GM19463 (cell line): ENCODE results near the gene SVOPL.

ENCODE experiments used
- ATAC-seq: cut with Tn5 transposase; IDR thresholded peaks from one replicate; pipeline ENCODE4 v1.9.1; 2021; ENCODE audit warnings: mild to moderate bottlenecking, moderate library complexity; ENCODE audit not compliant: unreplicated experiment

Gene SVOPL

GRCh38 chr7:138610671-138611170 lies 90.4 kb downstream of the SVOPL start:
- ATAC-seq, result no peak

- no peak for ATAC-seq
Measured at GRCh38 chr7:138608275-138608674, 92.9 kb downstream of the SVOPL start.

GRCh38 chr7:138607216-138608126 lies 93.7 kb downstream of the SVOPL start:
- no peak for ATAC-seq

- no peak for ATAC-seq
Measured at GRCh38 chr7:138606236-138606635, 94.9 kb downstream of the SVOPL start.

- no peak for ATAC-seq
Measured at GRCh38 chr7:138603549-138604318, 97.4 kb downstream of the SVOPL start.

GRCh38 chr7:138602451-138602850 lies 98.7 kb downstream of the SVOPL start:
- no peak for ATAC-seq

GRCh38 chr7:138595454-138595853 lies 105.7 kb downstream of the SVOPL start:
- ATAC-seq, result no peak

- ATAC-seq, result no peak
Measured at GRCh38 chr7:138590154-138590553, 111.0 kb downstream of the SVOPL start.

GRCh38 chr7:138588986-138589385 lies 112.2 kb downstream of the SVOPL start:
- ATAC-seq, result no peak

GRCh38 chr7:138587485-138587884 lies 113.7 kb downstream of the SVOPL start:
- no peak for ATAC-seq

- no peak for ATAC-seq
Measured at GRCh38 chr7:138585283-138585993, 115.7 kb downstream of the SVOPL start.

GRCh38 chr7:138584696-138585095 lies 116.5 kb downstream of the SVOPL start:
- no peak for ATAC-seq

- ATAC-seq, result no peak
Measured at GRCh38 chr7:138584283-138584682, 116.9 kb downstream of the SVOPL start.

- peak; percentile 71 for ATAC-seq
Measured at GRCh38 chr7:138581065-138581464, 120.1 kb downstream of the SVOPL start.

GRCh38 chr7:138579671-138580070 lies 121.5 kb downstream of the SVOPL start:
- ATAC-seq, result no peak

GRCh38 chr7:138579136-138579535 lies 122.0 kb downstream of the SVOPL start:
- no peak for ATAC-seq

GRCh38 chr7:138575897-138576428 lies 125.2 kb downstream of the SVOPL start:
- ATAC-seq, result no peak

- no peak for ATAC-seq
Measured at GRCh38 chr7:138573741-138574140, 127.4 kb downstream of the SVOPL start.

GRCh38 chr7:138570715-138571114 lies 130.4 kb downstream of the SVOPL start:
- no peak for ATAC-seq

GRCh38 chr7:138569418-138569817 lies 131.7 kb downstream of the SVOPL start:
- no peak for ATAC-seq

- no peak for ATAC-seq
Measured at GRCh38 chr7:138568655-138569054, 132.5 kb downstream of the SVOPL start.
